ENCODE measurements around the gene CLSTN3. TPM values are rescaled to one million over a fixed set of nuclear protein-coding genes. Genes with fewer than 3 reads are reported as not detected.

Gene CLSTN3
- total RNA-seq, 2 donors from 2014 or later: 6.1 to 8.3 TPM

DNA sequence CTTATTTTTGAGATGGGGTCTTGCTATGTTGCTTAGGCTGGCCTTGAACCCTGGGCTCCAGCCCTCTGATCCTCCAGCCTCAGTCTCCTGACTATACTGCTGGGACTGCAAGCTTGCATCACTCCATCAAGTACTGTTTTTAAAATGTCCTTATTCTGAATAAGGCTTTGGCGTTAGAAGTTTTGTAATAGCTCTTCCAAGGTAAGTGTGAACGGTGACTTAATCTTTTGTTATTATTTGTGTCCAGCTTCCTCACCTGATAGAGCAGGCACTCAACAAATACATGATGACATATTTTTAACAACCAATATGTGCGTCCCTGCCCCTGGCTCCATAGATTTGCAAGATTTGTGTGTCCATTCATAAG lies 22.6 kb upstream of the CLSTN3 start:
- Histone ChIP-seq H3K4me3 (peak overlapping the region; percentile 44 to 50), H3K27me3 (no peaks in the 10 kb centered on the region), H3K4me1 (peaks cover 0 to 15% of the 10 kb centered on the region in 2 donors), H3K36me3 (peaks cover 8% of the 10 kb centered on the region), H3K27ac (peak overlapping the region; percentile 81 to 84), H3K9me3 (peaks cover 3 to 10% of the 10 kb centered on the region in 2 donors)
- TF ChIP-seq, protein P1, sequence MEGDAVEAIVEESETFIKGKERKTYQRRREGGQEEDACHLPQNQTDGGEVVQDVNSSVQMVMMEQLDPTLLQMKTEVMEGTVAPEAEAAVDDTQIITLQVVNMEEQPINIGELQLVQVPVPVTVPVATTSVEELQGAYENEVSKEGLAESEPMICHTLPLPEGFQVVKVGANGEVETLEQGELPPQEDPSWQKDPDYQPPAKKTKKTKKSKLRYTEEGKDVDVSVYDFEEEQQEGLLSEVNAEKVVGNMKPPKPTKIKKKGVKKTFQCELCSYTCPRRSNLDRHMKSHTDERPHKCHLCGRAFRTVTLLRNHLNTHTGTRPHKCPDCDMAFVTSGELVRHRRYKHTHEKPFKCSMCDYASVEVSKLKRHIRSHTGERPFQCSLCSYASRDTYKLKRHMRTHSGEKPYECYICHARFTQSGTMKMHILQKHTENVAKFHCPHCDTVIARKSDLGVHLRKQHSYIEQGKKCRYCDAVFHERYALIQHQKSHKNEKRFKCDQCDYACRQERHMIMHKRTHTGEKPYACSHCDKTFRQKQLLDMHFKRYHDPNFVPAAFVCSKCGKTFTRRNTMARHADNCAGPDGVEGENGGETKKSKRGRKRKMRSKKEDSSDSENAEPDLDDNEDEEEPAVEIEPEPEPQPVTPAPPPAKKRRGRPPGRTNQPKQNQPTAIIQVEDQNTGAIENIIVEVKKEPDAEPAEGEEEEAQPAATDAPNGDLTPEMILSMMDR (IDR thresholded peaks at IDR 0.05): no peak
- DNase-seq (ENCODE audit: low spot score): no peak

DNA sequence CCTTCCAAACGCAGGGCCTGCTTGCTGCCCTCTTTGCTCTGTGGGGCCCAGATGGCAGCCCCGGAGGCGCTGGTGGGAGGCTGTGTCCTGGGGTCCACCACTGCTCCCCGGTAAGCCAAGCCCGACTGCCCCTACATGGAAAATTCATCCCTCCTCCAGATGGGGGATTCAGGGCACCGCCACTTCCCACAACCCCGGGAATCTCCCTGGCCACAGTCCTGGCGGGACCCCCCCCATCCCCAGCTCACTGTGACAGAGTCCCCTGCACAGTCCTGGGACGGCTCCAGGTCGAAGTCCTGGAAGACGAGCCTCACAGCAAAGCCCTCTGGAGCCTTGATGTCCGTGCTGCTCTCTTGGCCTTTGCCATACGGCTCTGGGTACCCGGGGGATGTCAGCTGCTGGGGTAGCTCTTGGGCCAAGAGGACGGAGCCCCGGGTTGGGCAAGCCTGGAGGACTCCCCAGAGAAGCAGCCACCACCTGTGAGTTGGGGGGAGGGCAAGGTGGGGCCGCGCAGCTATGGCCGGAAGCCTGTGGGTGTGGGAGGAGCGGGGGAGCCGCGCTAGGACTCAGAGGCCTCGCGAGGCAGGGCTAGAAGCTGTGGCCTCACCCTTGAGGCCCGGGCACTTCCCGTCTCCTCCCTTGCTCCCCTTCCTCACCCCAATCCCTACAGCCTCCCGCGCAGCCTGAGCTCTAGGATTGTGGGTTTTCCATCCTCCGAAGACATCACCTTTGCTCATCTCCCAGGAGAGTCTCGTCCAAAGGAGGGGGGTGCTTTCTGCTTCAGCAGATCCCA lies 22.0 kb upstream of the CLSTN3 start:
- peaks cover 0 to 19% of the 10 kb centered on the region in 2 donors for H3K4me1 ChIP-seq
- H3K27ac ChIP-seq: peak overlapping the region; percentile 81 to 84
- peaks cover 8% of the 10 kb centered on the region for H3K36me3 ChIP-seq
- DNase-seq (ENCODE audit: low spot score): peak; percentile 79
- peaks cover 3 to 10% of the 10 kb centered on the region in 2 donors for H3K9me3 ChIP-seq
- H3K4me3 ChIP-seq: peak overlapping the region; percentile 44 to 50
- H3K27me3 ChIP-seq: no peaks in the 10 kb centered on the region
- TF ChIP-seq, protein P1 (IDR thresholded peaks at IDR 0.05): no peak

DNA sequence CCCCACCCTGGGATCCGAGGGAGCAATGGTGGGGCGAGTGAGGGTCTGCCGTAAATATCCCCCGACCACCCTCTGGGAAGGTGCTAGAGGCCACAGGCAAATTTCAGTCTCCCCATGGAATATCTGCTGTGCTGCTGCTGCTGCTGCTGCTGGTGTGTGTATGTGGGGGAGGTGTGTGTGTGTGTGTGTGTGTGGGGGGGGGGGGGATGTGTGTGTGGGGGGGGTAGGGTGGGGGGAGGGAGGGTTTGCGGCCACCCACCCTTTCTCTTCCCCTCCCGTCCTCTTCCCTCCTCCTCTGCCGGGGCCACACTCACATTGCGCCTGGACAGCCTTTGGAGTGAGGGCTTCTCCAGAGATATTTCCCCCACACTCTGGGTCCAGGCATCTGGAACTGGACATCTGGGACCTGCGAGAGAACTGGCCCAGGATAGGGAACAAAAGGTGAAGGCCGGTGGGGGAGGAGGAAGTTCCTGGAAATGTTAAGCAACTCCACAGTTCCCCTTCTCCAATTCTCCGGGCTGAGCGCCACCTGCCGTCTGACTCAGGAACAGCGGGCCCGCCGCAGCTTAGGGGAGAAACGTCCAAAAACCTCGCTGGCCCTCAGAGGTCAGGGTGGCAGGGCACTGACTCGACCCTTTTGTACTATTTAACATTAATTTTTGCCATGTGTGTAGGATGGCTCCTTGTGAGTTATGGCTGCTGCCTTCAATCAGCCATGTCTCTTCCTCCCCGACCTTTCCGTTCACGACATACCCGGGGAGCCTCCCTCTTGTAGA lies 21.2 kb upstream of the CLSTN3 start, which contains the start of gene C1RL:
C1RL (minus strand) TSS at position 419 of the 776 bp plus-strand sequence; CDS start at position 385, 34 bp downstream.
- H3K4me1 ChIP-seq: peaks cover 0 to 24% of the 10 kb centered on the region in 2 donors
- no peaks in the 10 kb centered on the region for H3K27me3 ChIP-seq
- peaks cover 3 to 10% of the 10 kb centered on the region in 2 donors for H3K9me3 ChIP-seq
- TF ChIP-seq, protein P1 (IDR thresholded peaks at IDR 0.05): peak; percentile 96 to 97
- H3K4me3 ChIP-seq: peak within 1 kb of the TSS; percentile 44 to 50
- DNase-seq (ENCODE audit: low spot score): peak; percentile 97
- peak within 1 kb of the TSS; percentile 81 to 84 for H3K27ac ChIP-seq
- peaks cover 8% of the 10 kb centered on the region for H3K36me3 ChIP-seq

DNA sequence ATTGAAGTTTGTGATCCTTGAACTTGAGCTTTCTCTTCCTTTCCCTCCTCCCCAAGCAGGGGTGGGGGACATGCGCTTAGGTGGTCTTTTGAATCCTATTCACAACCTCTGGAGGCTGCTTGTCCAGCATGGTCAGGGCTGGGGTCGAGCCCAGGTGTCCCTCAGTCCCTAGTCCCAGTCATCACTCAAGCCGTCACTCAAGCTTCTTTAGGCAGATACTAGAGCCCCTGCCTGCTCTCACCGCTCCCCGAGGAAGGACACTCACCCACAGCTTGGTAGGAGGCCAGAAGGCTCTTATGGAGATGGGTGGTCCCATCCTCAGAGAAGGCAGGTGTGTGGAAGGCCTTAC lies 20.6 kb upstream of the CLSTN3 start:
- Histone ChIP-seq H3K4me3 (peak overlapping the region; percentile 44 to 50), H3K27me3 (no peaks in the 10 kb centered on the region), H3K9me3 (peaks cover 3 to 10% of the 10 kb centered on the region in 2 donors), H3K36me3 (peaks cover 8% of the 10 kb centered on the region), H3K4me1 (peaks cover 0 to 24% of the 10 kb centered on the region in 2 donors), H3K27ac (peak overlapping the region; percentile 81 to 84)
- TF ChIP-seq, protein P1 (IDR thresholded peaks at IDR 0.05): no peak
- DNase-seq (ENCODE audit: low spot score): no peak

DNA sequence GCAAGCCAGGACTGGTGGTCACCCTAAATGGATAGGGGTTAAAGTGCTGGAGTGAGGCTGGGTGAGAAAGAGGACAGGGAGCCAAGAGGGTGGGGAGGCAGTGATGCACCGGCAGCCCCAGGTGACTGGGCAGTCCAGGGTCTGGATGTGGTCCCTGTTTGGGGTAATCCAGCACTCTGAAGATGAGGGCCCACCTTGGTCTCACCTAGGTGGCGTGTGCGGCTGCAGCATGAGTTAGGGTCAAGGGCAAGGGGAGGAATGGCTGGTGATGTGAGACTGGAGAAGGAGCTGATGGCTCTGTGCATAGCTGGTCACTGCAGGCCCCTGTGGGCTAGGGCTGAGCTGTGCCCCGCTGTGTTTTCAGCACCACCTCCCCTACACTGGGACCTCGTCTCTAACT lies 19.5 kb upstream of the CLSTN3 start:
- Histone ChIP-seq H3K27ac (no peak overlapping the region), H3K27me3 (no peaks in the 10 kb centered on the region), H3K4me3 (no peak overlapping the region), H3K36me3 (peaks cover 8% of the 10 kb centered on the region), H3K9me3 (peaks cover 3 to 9% of the 10 kb centered on the region in 2 donors), H3K4me1 (peaks cover 0 to 24% of the 10 kb centered on the region in 2 donors)
- no peak for DNase-seq (ENCODE audit: low spot score)
- TF ChIP-seq, protein P1 (IDR thresholded peaks at IDR 0.05): no peak
